Measurements from ENCODE around the gene RASGRF1. TPM values are rescaled to one million over a fixed set of nuclear protein-coding genes. Genes with fewer than 3 reads are reported as not detected.
A peak's percentile ranks its signal among the peaks of the same experiment; 100 is the strongest.

Gene RASGRF1
- total and polyA plus RNA-seq, 12 donors, result 0.11 to 6.9 (median 0.46) TPM

DNA sequence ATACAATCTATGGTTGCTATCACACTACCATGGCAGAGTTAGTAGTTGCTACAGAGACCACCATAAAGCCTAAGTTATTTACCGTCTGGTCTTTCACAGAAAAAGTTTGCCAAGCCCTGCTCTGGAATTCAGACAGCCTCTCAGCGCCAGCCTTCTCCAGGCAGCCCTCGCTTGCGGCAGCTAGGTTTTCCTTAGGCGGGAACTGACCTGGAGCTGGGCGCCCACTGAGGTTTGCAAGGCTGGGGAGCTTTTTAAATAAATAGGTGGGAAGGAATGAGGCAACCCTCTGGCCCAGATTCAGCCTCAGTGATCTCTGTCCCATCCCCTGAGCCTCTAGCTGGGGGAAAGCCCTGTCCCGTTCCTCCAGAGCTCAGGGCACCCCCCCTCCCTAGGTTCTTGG, 146.9 kb downstream of the RASGRF1 start:
- Histone ChIP-seq H3K4me3 (peak overlapping the region in 1 of 4 donors; percentile 68), H3K4me1 (replicated peaks in 1 of 2) (peaks cover 8 to 9% of the 10 kb centered on the region in 2 donors), H3K27ac (no peak overlapping the region), H3K27me3 (no peaks in the 10 kb centered on the region), H3K9me3 (replicated peaks in 1 of 3) (no peaks in the 10 kb centered on the region), H3K36me3 (replicated peaks in 1 of 2) (no peaks in the 10 kb centered on the region)
- intact Hi-C loops (cut with DNase I), result no loop called here
- no peak for DNase-seq
- 75 to 89% (median 81%) methylated on average over 7 of the region's 7 CpGs for WGBS, 4 donors
- TF ChIP-seq POLR2A (IDR thresholded peaks at IDR 0.05) (no peak), CTCF (IDR thresholded peaks at IDR 0.05) (no peak)

DNA sequence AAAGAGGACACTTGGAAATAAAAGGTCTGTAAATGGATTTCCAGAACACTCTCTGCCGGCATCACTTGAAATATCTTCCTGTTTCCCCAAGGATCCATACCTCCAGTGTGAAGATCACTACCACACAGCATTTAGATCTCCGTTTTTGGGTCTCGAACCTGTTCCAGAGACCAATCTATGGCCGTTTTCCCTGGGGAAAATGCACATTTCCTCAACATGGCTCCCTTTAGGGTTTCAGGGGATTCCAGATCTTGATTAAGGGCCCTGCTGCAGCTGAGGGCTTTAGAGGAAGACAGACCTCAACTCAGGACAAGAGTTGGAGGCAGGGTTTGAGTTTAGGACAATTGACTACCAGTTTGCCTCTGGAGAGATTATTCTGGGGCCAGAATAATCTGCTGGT, 147.8 kb downstream of the RASGRF1 start:
- WGBS, 4 donors, result 89 to 97% (median 92%) methylated on average over 4 of the region's 4 CpGs
- no peak for DNase-seq
- Histone ChIP-seq H3K27ac (no peak overlapping the region), H3K36me3 (replicated peaks in 1 of 2) (no peaks in the 10 kb centered on the region), H3K9me3 (replicated peaks in 1 of 3) (no peaks in the 10 kb centered on the region), H3K4me3 (no peak overlapping the region), H3K27me3 (no peaks in the 10 kb centered on the region), H3K4me1 (replicated peaks in 1 of 2) (peaks cover 8 to 15% of the 10 kb centered on the region in 2 donors)
- intact Hi-C loops (cut with DNase I), result no loop called here
- no peak for TF ChIP-seq POLR2A (IDR thresholded peaks at IDR 0.05)
- no peak for TF ChIP-seq CTCF (IDR thresholded peaks at IDR 0.05)

- WGBS, 4 donors, result 64 to 75% (median 72%) methylated on average over 6 of the region's 6 CpGs
- no peak overlapping the region for H3K4me3 ChIP-seq
- peak overlapping the region in 2 of 5 donors; percentile 41 to 73 for H3K27ac ChIP-seq
- peaks cover 0 to 25% of the 10 kb centered on the region in 2 donors for H3K4me1 ChIP-seq (replicated peaks in 1 of 2)
- no peak for DNase-seq
- H3K27me3 ChIP-seq, result no peaks in the 10 kb centered on the region
- TF ChIP-seq CTCF (IDR thresholded peaks at IDR 0.05) (no peak), POLR2A (IDR thresholded peaks at IDR 0.05) (no peak)
- peaks cover 0 to 19% of the 10 kb centered on the region in 2 donors for H3K36me3 ChIP-seq (replicated peaks in 1 of 2)
- intact Hi-C loops (cut with DNase I), result no loop called here
- no peaks in the 10 kb centered on the region for H3K9me3 ChIP-seq (replicated peaks in 1 of 3)
These were observed 151.7 kb downstream of the RASGRF1 start for GRCh38 chr15:78938658-78939488.

GRCh38 chr15:78937132-78937739, 153.3 kb downstream of the RASGRF1 start:
- H3K27ac ChIP-seq, result peak overlapping the region in 2 of 5 donors; percentile 34 to 72
- no peaks in the 10 kb centered on the region for H3K27me3 ChIP-seq
- H3K9me3 ChIP-seq (replicated peaks in 1 of 3), result no peaks in the 10 kb centered on the region
- no peak for TF ChIP-seq CTCF (IDR thresholded peaks at IDR 0.05)
- no peak for TF ChIP-seq POLR2A (IDR thresholded peaks at IDR 0.05)
- DNase-seq, result peak in 1 of 7 donors; percentile 38
- no peak overlapping the region for H3K4me3 ChIP-seq
- intact Hi-C loops (cut with DNase I), result no loop called here
- H3K36me3 ChIP-seq (replicated peaks in 1 of 2), result peaks cover 0 to 22% of the 10 kb centered on the region in 2 donors
- H3K4me1 ChIP-seq (replicated peaks in 1 of 2), result peaks cover 0 to 22% of the 10 kb centered on the region in 2 donors
- 57 to 68% (median 65%) methylated on average over 13 to 14 of the region's 14 CpGs for WGBS, 4 donors

All from adrenal gland (tissue), 12 donors.